Subcutaneous adipose tissue (tissue), 4 donors: ENCODE results near the gene PGAP2. TPM values are rescaled to one million over a fixed set of nuclear protein-coding genes. Genes with fewer than 3 reads are reported as not detected.

Experiments used
- total RNA-seq, 4 donors: library from RNA; depleted of rRNA; stranded (reverse); fragments of >200 nt; gene quantifications; one replicate each; pipeline ENCODE4 v1.1.0, GENCODE V29; 2016
- TF ChIP-seq, protein P1 (sequence below): fragments of 450-650 bp; IDR thresholded peaks from one replicate; pipeline ENCODE4 v1.5.1; 2016; ENCODE audit warnings: low read depth, mild to moderate bottlenecking, control low read depth, antibody characterized with exemption, moderate library complexity

Gene PGAP2
- total RNA-seq, 4 donors from 2014 or later, result 5.5 to 9.3 (median 7.3) TPM

DNA sequence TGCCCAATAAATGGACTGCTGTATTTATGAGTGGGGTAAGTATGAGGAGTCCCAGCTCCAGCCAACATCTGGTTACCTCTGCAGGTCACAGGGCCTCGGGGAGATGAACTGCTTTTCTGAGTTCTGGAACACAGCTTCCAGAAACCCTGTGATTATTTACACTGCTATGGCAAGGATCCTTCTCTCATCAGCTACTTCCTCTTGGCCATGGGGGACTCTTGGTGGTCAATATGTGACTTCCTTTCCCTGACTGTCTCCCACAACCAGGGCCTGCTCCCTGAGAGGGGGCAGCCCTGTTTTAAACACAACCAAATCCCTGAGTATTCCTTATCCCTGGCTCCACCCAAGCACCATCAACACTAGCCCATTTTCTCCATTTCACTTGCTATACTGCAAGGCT lies 22.4 kb downstream of the PGAP2 start:
- TF ChIP-seq, protein P1, sequence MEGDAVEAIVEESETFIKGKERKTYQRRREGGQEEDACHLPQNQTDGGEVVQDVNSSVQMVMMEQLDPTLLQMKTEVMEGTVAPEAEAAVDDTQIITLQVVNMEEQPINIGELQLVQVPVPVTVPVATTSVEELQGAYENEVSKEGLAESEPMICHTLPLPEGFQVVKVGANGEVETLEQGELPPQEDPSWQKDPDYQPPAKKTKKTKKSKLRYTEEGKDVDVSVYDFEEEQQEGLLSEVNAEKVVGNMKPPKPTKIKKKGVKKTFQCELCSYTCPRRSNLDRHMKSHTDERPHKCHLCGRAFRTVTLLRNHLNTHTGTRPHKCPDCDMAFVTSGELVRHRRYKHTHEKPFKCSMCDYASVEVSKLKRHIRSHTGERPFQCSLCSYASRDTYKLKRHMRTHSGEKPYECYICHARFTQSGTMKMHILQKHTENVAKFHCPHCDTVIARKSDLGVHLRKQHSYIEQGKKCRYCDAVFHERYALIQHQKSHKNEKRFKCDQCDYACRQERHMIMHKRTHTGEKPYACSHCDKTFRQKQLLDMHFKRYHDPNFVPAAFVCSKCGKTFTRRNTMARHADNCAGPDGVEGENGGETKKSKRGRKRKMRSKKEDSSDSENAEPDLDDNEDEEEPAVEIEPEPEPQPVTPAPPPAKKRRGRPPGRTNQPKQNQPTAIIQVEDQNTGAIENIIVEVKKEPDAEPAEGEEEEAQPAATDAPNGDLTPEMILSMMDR, result no peak

- TF ChIP-seq, protein P1, result no peak
Measured at GRCh38 chr11:3831378-3832239, 23.2 kb downstream of the PGAP2 start.

GRCh38 chr11:3832816-3833215 lies 24.5 kb downstream of the PGAP2 start:
- TF ChIP-seq, protein P1, result no peak

DNA sequence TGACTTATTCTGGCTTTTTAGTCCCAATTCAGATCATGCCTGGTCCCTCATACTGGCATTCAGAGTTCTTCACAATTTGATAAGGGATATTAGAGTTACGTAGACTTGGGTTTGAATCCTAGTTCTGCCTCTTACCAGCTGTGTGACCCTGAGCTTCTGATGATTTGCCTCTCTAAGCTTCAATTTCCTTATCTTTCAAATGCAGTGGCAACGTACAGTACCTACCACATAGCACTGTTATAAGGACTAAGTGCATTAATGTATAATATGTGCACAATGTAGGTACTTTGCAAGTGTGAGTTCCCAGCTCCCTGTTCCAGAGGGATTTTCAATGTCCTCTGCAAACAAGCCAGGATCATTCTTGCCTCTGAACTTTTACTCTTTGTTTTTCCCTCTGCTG lies 25.1 kb downstream of the PGAP2 start:
- TF ChIP-seq, protein P1, result no peak

- TF ChIP-seq, protein P1, result no peak
Measured at GRCh38 chr11:3834349-3834663, 25.9 kb downstream of the PGAP2 start.

DNA sequence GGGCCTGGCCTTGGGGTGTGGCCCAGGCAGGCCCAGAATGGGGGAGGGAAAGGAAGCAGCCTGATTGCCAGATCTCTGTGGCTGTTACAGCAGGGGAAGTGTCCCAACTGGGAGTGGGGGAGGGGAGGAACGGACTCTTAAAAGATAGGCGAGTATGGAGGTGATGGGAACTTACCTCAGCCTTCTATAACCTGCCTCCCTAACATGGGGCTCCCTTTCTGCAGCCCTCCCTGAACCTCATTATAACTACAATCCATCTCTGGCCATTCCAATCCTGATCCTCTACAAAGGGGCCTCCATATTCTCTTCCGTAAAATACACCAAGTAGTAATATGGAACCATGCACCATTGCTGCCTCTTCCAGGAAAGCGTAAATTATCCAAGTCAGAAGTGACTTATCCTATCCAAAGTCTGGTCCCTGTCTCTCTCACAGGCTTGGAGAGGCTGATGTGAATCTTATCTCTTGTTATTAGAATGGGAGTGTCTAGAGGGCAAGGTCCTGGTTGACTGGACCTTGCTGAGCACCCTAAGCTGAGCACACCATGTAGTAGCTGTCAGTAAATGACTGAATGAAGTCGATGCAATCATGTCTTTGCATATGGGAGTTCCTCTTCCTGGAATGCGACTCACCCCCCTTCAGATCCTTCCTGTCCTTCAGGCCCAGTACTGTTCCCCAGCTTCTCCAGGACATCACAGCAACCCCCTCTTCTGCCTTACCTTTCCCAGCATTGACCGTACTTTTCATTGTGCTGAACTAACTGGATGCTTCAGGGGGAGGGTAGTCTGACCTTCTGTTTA lies 26.5 kb downstream of the PGAP2 start:
- TF ChIP-seq, protein P1, result no peak

- TF ChIP-seq, protein P1, result no peak
Measured at GRCh38 chr11:3835751-3836150, 27.4 kb downstream of the PGAP2 start.
